GM21619 (cell line): ENCODE results near the gene DACT2.
"Not testable (repeated sequence)": the region's sequence is repeated elsewhere in the genome, so short reads cannot be mapped to it uniquely, and the experiment has no call there.

Experiments
- ATAC-seq: cut with Tn5 transposase; IDR thresholded peaks from one replicate; pipeline ENCODE4 v1.9.1; 2021; ENCODE audit not compliant: unreplicated experiment

DACT2 gene

DNA sequence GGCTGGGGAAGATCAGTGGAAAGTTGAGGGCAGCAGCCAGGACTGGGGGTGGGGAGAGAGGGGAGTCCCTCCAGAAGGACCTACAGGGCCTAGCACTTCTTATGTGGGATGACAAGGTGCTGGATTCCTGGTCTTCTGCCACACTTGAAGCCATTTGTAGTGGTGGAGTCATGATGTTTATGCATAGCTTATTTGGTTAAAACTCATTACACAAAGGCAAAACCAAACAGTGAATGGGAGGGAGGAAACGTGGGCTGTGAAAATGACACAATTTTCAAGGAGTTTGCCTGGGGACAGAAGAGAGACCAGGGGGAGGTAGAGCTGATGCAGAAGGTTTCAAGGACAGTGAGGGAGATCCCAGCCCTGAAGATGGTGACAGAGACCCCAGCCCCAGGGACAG is 50.8 kb downstream of the DACT2 start:
- no peak for ATAC-seq

DNA sequence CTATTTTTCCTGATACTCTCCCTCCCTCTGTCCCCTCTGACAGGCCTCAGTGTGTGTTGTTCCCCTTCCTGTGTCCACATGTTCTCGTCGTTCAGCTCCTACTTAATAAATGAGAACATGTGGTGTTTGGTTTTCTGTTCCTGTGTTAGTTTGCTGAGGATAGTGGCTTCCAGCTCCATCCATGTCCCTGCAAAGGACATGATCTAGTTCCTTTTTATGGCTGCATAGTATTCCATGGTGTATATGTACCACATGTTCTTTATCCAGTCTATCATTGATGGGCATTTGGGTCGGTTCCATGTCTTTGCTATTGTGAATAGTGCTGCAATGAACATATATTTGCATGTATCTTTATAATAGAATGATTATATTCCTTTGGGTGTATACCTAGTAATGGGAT is 51.8 kb downstream of the DACT2 start:
- ATAC-seq, result not testable (repeated sequence)

DNA sequence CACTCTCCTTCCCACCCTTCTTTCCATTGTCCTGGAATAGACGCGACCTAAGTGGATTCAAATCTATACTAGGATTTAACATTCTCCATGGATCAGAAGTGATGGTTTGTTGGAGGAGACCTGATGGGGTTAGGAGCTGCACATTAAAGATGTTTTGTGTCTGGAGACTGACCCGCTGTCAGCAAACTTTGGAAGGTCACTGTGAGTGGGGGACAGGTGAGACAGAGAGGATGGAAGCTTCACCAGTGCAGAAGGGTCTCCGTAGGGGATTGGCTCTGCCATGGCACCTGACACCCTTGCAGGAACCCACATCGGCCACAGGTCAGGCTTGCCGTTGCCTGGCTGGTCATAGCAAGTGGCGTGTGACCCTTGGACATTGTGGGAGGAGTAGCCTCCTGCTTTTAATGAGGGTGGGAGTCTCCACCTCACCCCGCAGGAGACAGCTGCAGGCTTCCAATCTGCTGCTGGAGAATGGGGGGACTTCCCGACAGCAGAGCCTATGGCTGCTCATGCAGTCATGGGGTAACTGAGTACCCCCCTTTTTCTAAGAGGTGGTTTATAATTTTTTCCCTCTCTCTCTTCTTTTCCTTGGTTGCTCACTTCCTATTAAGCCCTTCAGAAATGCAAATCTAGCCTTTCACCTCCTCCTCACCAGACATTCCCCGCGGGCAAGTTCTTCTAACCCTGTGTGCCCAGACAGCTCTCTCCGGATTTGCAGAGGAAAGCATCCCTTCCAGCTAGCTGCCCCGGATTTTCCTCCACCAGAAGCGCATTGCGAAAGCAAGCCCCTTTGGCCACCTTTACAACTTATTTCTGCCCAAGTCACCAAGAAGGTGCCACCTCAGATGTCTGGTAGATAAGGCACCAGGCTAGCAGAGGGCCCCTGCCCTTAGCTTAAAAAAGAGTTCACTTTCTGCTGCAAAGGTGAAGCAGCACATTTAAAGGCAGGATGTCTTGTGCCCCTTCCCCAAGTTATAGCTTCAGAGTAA is 53.5 kb downstream of the DACT2 start:
- no peak for ATAC-seq

DNA sequence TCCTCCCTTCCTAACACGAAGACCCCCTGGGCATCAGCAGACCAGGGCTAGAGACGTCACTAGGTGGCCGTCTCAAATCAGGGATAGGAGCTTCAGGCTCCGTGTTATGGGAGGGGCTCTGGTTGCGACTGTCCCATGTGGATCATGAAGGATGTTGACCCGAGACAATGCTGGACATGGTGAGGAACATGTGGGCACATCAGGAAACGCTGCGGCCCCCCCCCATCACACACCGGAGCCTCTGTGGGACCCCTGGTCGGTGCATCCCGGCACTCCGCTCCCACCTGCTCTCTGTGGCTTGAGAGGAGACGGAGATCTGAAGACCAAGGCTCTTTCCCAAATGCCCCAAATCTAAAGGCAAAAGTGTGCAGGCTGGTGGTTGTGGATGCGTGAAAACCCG is 54.2 kb downstream of the DACT2 start:
- ATAC-seq, result no peak

DNA sequence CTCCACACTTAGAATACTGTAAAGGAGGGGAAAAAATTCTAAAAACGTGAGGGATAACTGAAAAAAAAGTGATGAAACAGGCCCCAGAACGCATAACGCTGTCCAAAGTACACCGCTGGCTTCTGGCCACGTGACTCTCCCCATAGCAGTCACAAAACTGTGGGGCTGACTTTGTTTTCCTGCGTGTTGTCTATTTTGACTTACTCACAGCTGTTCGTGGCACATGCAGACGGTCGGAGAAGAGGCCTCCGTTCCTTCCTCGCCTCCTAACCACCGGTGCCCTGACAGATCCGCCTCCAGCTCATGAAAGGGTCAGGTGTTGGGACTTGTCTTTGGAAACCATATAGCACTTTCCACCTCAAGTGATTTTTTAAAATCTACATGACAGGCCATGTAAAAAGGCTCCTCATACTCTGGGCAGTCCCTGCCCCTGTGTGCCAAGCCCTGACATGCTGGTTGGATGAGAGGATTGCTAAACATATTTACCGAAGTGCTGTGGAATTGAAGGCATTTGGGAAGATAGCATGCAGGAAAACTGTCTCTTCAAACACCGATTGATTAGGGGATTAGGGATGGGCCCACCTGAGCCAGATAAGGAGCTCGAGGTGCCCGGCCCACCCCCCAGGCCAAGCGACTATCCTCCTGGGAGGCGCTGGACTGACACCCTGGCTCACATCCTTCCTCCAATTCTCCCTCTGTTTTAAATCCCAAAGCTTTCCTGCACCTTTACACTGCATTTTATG is 54.8 kb downstream of the DACT2 start:
- no peak for ATAC-seq

DNA sequence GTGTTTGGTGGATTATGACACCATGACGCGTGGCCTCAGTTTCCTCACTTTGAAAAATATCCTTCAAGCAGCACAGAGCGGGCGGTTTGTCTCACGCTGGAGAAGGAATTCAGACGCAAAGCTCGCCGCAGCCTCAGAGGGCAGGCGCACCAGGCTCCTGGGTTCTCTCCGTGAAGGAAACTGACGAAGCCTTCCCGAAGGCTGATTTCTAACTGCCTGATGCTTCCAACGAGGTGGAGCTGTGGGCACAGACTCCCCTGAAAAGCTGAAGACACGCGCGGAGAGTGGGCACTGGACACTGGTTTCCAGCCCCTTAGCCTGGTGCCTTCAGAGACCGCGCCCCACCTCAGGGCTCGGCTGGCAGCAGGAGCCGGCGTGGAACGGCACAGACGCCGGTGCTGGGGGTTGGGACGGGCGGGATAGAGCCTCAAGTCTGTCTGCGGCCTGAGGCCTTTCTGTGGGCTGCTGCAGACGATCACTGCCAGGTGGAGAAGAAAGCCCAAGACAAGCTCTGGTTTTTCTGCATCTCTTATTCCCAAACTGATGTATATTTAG is 56.1 kb downstream of the DACT2 start:
- no peak for ATAC-seq

DNA sequence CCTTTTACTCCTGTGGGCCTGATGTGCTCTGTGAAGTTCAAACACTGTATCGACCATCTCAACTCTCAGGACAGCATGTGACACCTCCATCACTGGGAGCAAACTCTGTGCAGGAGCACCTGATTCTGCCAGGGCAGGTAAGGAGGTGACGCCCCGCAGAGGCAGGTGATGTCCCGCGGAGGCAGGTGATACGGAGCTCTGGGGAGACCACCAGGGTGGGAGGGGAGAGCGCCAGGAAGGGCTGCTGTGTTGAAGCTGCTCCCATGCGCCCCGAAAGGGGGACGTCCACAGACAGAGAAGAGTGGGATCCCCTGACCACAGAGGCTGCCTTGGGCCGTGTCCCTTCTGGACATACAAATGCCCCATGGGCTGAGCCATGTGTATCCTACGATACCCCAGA is 58.3 kb downstream of the DACT2 start:
- no peak for ATAC-seq

DNA sequence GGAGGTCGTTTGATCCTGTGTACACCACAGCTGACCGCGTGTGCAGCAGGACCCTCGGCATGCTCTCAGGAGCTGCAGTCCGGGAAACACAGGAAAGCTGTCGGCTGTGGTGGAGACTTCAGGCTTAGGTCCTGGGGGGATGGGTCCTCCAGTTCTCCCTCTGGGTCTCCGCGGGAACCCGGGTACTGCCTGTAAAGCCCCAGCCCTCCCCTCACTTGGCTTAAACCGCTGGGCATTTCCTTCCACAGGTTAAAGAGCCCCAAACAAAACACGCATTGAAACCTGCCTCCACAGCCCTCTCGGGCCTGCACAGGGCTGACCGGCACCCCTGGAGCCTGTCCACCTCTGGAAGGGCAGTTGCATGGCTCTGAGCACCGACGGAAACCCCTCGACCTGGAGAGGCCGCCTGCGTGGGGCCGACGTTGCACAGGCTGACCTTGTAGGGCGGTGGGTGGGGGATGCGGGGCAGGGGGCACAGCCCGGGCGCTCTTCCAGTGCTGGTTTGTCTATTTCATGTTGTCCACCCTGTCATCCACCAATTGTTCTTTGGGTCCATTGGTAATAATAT is 59.1 kb downstream of the DACT2 start:
- no peak for ATAC-seq

DNA sequence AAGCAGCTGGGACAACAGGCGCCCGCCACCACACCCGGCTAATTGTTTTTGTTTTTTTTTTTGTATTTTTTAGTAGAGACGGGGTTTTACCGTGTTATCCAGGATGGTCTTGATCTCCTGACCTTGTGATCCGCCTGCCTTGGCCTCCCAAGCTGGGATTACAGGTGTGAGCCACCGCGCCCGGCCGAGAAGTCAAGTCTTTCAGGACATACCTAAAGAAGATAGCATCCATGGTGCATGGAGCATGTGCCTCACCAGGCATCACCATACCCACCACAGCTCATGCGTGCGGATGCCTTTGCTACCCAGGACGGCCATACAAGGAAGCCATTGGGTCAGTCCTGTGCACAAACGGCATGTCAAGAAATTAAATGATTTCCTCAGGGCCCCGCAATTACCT is 60.8 kb downstream of the DACT2 start:
- ATAC-seq, result no peak

DNA sequence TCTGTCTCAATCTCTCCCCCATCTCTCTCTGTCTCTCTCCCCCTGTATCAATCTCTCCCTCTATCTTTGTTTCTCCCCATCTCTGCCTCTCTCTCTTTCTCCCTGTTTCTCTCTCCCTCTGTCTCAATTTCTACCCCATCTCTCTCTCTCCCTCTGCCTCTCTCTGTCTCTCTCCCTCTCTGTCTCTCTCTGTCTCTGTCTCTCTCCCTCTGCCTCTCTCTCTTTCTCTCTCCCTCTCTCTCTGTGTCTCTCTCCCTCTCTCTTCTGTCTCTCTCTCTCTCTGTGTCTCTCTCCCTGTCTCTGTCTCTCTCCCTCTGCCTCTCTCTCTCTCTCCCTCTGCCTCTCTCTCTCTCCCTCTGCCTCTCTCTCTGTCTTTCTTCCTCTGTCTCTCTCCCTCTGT is 62.6 kb downstream of the DACT2 start:
- ATAC-seq, result no peak
